ENCODE data around the gene KCNQ5. TPM values are rescaled to one million over a fixed set of nuclear protein-coding genes. Genes with fewer than 3 reads are reported as not detected.

KCNQ5 gene
- total and polyA plus RNA-seq, 2 of the 8 experiments (the other 6 are each of a cell fraction or from before 2014, with no cell fraction given) = 0.83 to 1.2 TPM

DNA sequence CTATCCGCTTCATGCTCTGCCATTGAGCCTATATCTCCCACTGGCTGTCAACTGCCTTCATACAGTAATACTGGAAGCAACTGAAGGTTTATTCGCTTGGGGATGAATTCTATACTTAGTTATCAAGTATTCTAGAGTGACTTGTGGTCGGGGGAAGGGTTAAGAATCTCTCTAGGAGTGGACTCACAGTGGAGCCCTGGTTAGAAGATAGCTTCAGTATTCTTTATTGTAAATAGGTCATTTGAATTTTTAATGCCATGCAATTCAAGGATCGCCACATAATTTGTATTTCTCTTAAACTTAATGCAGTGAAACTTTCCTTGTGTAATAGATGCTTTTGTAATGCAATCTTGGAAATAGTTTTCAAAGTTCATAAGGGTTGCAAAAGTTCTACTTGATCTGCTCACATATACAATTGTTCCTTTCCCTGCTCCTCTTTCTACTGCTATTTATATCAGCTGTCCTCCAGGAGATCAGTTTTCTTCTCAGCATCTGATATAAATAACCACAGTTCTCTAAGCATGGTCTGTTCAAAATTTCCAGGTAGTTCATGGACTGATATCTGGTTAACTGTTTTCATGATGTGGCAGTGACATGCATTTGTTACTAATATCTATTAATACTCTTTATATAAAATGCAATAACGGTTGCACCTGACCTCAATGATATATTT lies 120.3 kb downstream of the KCNQ5 start:
- Histone ChIP-seq H3K27ac (ENCODE audit: low read depth, low read length) (no peak overlapping the region), H3K4me1 (replicated peaks in 1 of 4; ENCODE audit: control insufficient read depth in 3 of 4, insufficient read depth in 4 of 4, low read length in 3 of 4) (peaks cover 0 to 2% (median 0%) of the 10 kb centered on the region in 4 experiments; a peak in 3 of 7 replicates), H3K36me3 (ENCODE audit: control insufficient read depth in 2 of 4, insufficient read depth in 4 of 4, low read length in 3 of 4) (no peaks in the 10 kb centered on the region), H3K23me2 (ENCODE audit: low read depth, low read length) (no peaks in the 10 kb centered on the region), H2BK15ac (ENCODE audit: low read length) (no peak overlapping the region), H3K79me2 (ENCODE audit: control insufficient read depth in 1 of 2, insufficient read depth in 2 of 2, low read length in 2 of 2) (no peaks in the 10 kb centered on the region), H3K4me3 (ENCODE audit: extremely low read depth in 1 of 4, insufficient read depth in 2 of 4, low read depth in 3 of 4, low read length in 4 of 4) (no peak overlapping the region), H3K79me1 (ENCODE audit: low read depth, low read length) (no peaks in the 10 kb centered on the region), H3K14ac (ENCODE audit: insufficient read length) (no peak overlapping the region), H4K8ac (ENCODE audit: extremely low read depth, insufficient read depth, low read length) (no peak overlapping the region), H3K9ac (replicated peaks in 1 of 4; ENCODE audit: extremely low read depth in 1 of 4, low read depth in 3 of 4, low read length in 3 of 4) (no peak overlapping the region), H3K4ac (replicated peaks; ENCODE audit: insufficient read length, low read depth, low read length) (no peak overlapping the region), H3K4me2 (ENCODE audit: insufficient read depth in 1 of 2, low read depth in 2 of 2, low read length in 2 of 2) (no peak overlapping the region), H2BK5ac (ENCODE audit: low read depth, low read length) (no peak overlapping the region), H3K18ac (ENCODE audit: extremely low read depth, low read length) (no peak overlapping the region), H2BK20ac (ENCODE audit: low read length) (no peak overlapping the region), H3K9me3 (ENCODE audit: insufficient read depth in 2 of 2, low read depth in 1 of 2, low read length in 1 of 2) (no peaks in the 10 kb centered on the region), H4K20me1 (replicated peaks in 1 of 2; ENCODE audit: control insufficient read depth in 1 of 2, insufficient read depth in 2 of 2, low read length in 2 of 2) (peaks cover 0 to 2% of the 10 kb centered on the region in 2 experiments), H2AK5ac (ENCODE audit: low read depth, low read length) (no peak overlapping the region), H2BK120ac (replicated peaks; ENCODE audit: low read depth, low read length) (no peak overlapping the region), H2AFZ (ENCODE audit: low read length) (no peak overlapping the region), H4K5ac (ENCODE audit: insufficient read length, low read depth, low read length) (no peak overlapping the region), H3K27me3 (replicated peaks in 1 of 4; ENCODE audit: control insufficient read depth in 3 of 4, extremely low read depth in 1 of 4, insufficient read depth in 3 of 4, low read length in 3 of 4) (no peaks in the 10 kb centered on the region), H3K23ac (ENCODE audit: insufficient read length) (no peak overlapping the region), H4K91ac (replicated peaks; ENCODE audit: insufficient read length, low read length) (no peak overlapping the region), H2BK12ac (ENCODE audit: low read depth, low read length) (no peak overlapping the region), H3K56ac (replicated peaks; ENCODE audit: insufficient read length, low read depth, low read length) (no peak overlapping the region)
- WGBS, 2 experiments (ENCODE audit: extremely low coverage in 1 of 2, insufficient coverage in 1 of 2, insufficient read length in 1 of 2, insufficient replicate concordance in 2 of 2, low coverage in 1 of 2, low lambda C conversion rate in 2 of 2, missing lambda C conversion rate in 1 of 2) = 89% methylated on average over 5 of the region's 5 CpGs; no CpG with 5 or more reads in 1 of the 2 experiments
- CTCF ChIA-PET (ENCODE audit: partially characterized antibody) = no interaction called here
- DNase-seq (ENCODE audit: low read depth in 1 of 2, low spot score in 2 of 2) (no peak), FAIRE-seq (no peak)
- TF ChIP-seq JUN (IDR thresholded peaks at IDR 0.05; ENCODE audit: low read depth, low read length) = no peak
- no peak for TF ChIP-seq RBBP5 (IDR thresholded peaks at IDR 0.05; ENCODE audit: borderline replicate concordance, low read depth, low read length)
- no peak for TF ChIP-seq BACH1 (IDR thresholded peaks at IDR 0.05; ENCODE audit: low read length)
- TF ChIP-seq ZNF274 (IDR thresholded peaks at IDR 0.05; ENCODE audit: borderline replicate concordance, extremely low read depth, low read length) = no peak
- no peak for TF ChIP-seq CBX8 (IDR thresholded peaks at IDR 0.05; ENCODE audit: borderline replicate concordance, low read depth, low read length)
- POLR2A ChIA-PET (ENCODE audit: partially characterized antibody) = no interaction called here

Measured in H1 (cell line).